CD1c-positive myeloid dendritic cell (primary cell): ENCODE measurements around the gene YKT6.

Source experiments
- DNase-seq: peaks from one replicate; pipeline ENCODE4 v3.0.0-alpha.2; 2016; ENCODE audit errors: extremely low spot score

Gene YKT6

GRCh38 chr7:44258865-44259546, 58.2 kb downstream of the YKT6 start:
- no peak for DNase-seq

- peak; percentile 86 for DNase-seq
Measured at GRCh38 chr7:44259547-44260457, 59.0 kb downstream of the YKT6 start.

- no peak for DNase-seq
Measured at GRCh38 chr7:44261240-44261639, 60.5 kb downstream of the YKT6 start.

GRCh38 chr7:44262031-44262430, 61.3 kb downstream of the YKT6 start:
- no peak for DNase-seq

- no peak for DNase-seq
Measured at GRCh38 chr7:44263326-44264082, 62.7 kb downstream of the YKT6 start.
